GM12875 (cell line): ENCODE data around the gene ANXA6.

Experiments
- H3K4me3 ChIP-seq: one replicate; pipeline ENCODE4 v1.5.1; 2011; ENCODE audit warnings: low read depth, low read length, control low read depth
- TF ChIP-seq, protein P1 (sequence below): IDR thresholded peaks from 2 replicates; pipeline ENCODE4 v1.5.1; 2011; ENCODE audit warnings: low read depth, mild to moderate bottlenecking, control low read depth, inconsistent platforms, low read length, moderate library complexity, borderline replicate concordance; ENCODE audit not compliant: insufficient read depth

ANXA6 gene

DNA sequence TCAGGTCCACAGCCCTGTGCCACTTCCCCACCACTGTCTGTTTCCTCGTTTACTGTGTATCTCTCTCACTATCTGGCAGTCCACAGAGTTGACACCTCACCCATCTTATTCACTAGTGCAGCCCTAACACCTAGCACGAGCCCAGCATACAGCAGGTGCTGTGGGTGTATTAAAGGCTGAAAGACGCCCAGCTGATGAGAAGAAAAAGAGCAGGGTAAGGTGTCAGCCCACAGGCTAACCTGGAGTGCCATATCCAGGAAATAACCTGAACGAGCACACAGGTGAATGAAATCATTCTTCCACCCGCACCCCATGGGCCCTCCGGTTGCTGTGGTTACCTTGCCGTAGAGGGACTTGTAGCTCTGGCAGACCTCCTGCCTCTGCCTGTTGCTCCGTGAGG, 18.6 kb downstream of the ANXA6 start:
- no peak overlapping the region for H3K4me3 ChIP-seq
- TF ChIP-seq, protein P1, sequence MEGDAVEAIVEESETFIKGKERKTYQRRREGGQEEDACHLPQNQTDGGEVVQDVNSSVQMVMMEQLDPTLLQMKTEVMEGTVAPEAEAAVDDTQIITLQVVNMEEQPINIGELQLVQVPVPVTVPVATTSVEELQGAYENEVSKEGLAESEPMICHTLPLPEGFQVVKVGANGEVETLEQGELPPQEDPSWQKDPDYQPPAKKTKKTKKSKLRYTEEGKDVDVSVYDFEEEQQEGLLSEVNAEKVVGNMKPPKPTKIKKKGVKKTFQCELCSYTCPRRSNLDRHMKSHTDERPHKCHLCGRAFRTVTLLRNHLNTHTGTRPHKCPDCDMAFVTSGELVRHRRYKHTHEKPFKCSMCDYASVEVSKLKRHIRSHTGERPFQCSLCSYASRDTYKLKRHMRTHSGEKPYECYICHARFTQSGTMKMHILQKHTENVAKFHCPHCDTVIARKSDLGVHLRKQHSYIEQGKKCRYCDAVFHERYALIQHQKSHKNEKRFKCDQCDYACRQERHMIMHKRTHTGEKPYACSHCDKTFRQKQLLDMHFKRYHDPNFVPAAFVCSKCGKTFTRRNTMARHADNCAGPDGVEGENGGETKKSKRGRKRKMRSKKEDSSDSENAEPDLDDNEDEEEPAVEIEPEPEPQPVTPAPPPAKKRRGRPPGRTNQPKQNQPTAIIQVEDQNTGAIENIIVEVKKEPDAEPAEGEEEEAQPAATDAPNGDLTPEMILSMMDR, result no peak

DNA sequence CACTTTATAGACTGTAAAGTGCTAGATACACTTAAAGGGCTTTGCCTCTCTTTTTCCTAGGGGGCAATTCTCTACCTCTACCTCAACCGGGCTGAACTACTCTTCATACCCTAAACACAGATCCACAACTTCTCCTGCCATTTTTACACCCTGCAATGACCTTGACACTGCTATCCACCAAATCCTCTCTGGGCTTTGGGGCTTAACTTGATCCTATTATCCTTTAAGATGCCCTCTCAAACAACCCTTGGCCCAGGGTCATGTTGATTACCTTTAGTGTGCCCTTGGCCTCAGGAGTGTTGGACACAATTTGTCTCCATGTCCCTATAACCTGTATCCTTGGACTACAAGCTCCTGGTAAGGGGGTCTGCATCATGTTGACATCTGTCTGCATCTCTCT, 19.5 kb downstream of the ANXA6 start:
- no peak overlapping the region for H3K4me3 ChIP-seq

DNA sequence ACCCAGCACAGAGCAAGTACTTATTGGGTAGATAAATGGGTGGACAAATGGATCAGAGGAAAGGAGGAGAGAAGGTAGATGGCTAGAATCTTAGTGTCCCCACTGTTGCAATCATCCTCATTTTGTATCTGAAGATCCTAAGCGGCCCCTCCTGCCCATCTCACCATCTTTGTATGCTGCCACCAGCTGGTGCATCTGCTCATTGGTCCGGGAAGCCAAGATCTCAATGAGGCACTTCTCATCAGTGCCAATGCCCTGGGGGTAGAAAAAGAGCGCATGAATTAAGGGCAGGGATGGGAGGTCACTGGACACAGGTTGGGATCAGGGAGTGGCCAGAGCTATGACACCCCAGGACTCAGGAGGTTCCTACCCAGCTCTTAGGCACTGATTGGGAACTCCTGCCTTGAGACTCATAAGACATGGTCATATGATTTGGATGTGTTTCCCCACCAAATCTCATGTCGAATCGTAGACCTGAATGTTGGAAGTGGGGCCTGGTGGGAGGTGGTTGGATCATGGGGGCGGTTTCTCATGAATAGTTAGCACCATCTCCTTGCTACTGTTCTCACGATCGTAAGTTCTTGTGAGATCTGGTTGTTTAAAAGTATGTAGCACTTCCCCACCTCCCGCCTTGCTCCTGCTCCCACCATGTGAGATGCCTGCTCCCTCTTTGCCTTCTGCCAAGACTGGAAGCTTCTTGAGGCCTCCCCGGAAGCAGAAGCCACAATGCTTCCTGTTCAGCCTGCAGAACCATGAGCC, 20.3 kb downstream of the ANXA6 start:
- TF ChIP-seq, protein P1, result no peak
- no peak overlapping the region for H3K4me3 ChIP-seq

More for the DNA sequence above, 19.5 kb downstream of the ANXA6 start:
- TF ChIP-seq, protein P1, result no peak

DNA sequence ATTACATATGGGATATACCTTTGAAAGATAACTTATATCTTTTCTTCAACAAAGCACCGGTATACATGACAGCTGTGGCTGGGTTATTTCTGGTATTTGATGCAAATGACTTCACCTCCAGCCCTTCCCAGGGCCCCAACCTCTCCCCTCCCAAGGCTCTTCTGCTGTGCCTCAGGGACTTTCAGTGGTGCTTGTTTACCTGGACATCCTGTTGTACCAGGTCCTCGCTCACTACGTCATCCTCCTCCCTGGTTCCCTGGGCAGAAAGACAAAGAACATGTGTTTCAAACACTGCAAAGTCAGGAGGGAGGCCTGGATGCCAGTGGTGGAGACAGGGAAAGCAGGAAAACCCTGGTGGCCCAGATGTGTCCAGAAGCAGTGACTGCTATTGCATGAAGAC, 23.4 kb downstream of the ANXA6 start:
- H3K4me3 ChIP-seq, result no peak overlapping the region
- TF ChIP-seq, protein P1, result no peak

DNA sequence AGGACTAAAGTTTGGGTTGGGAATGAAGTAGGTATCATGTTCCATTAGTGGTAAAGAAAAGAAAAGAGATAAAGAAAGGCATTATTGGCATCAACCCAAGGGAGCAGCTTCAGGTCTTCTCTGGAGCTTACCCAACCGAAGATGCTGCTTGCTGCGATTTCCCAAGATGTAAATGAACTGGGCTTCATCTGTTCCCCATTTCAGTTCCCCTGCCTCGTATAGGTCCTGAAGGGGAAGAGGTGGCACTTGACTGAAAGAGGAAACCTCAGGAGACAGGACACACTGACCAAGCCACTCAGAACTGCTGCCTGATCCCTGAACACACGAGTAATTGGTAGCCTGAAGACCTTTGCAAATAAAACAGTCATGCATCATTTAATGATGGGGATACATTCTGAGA, 24.6 kb downstream of the ANXA6 start:
- H3K4me3 ChIP-seq, result no peak overlapping the region
- TF ChIP-seq, protein P1, result no peak

DNA sequence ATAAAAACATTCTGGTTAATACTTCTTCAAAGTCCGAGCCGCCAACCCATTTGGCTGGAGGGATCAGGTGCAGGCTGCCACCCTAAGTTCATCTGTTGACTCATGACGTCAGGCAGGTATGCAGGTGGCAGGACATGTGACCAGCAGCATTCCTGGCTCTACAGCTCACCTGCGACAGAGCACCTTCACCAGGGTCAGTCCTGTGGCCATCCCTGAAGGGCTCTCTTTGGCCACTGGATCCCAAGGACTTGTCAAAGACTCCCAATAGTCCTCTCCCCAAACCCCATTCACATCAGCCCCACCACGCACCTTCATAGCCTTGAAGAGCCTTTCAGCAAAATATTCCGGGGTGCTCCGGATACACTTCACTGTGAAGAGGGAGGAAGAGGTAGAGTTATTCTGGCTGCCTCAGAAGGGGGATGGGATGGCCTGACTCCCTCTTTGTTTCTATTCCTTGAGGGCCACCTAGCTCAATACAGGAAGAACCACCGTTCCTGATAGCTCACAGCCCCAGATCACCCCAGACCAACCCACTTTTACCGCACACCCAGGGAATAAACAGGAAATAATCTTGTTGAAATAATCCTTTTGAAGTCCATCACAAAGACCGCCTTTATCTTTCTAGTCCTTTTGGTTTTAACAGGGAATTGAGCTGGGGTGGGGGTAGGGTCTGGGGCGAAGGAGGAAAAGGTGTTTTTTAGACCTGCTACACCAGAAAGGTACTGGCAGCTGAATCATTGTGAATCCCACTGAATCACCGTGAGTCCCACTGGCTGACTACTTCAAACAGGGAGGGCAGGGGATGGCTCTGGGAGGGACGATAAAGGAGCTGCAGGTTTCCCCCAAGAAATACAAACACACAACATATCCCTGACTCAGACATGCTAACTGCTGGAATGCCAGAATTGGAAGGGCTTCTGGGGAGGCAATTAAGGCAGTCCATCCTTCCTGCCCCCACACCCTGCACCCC, 26.4 kb downstream of the ANXA6 start:
- no peak overlapping the region for H3K4me3 ChIP-seq
- TF ChIP-seq, protein P1, result no peak
